A549 (cell line): Measurements from ENCODE around the gene ARHGAP42.

Source experiments
- CBX8 ChIP-seq: fragments of 200-600 bp; sonication (generic); IDR thresholded peaks from 2 replicates; pipeline ENCODE4 v1.6.1; 2016
- CHD4 ChIP-seq: fragments of 200-600 bp; sonication (generic); IDR thresholded peaks from 2 replicates; pipeline ENCODE4 v1.6.1; 2016; ENCODE audit warnings: antibody characterized with exemption, mild to moderate bottlenecking, borderline replicate concordance
- JUN ChIP-seq, 2 experiments: fragments of >200 bp; sonication (Bioruptor Twin); formaldehyde crosslinking; IDR thresholded peaks; 2 replicates in 1 of 2; 3 replicates in 1 of 2; pipeline ENCODE4 v1.6.1; 2016 to 2017
- MAFK ChIP-seq: fragments of 450-650 bp; IDR thresholded peaks from 2 replicates; pipeline ENCODE4 v1.6.1; 2014; ENCODE audit not compliant: partially characterized antibody
- RAD21 ChIP-seq, 2 experiments: fragments of >200 bp in 1 of 2; sonication (Bioruptor Twin) in 1 of 2; formaldehyde crosslinking in 1 of 2; IDR thresholded peaks in 1 of 2; conservative IDR thresholded peaks in 1 of 2; 2 replicates in 1 of 2; 3 replicates in 1 of 2; pipeline ENCODE4 v1.6.1; 2012 to 2018; ENCODE audit warnings: inconsistent platforms in 1 of 2
- TF ChIP-seq, protein P1 (sequence below): fragments of >200 bp; sonication (Bioruptor Twin); formaldehyde crosslinking; IDR thresholded peaks from 3 replicates; pipeline ENCODE4 v1.5.1; 2016

DNA sequence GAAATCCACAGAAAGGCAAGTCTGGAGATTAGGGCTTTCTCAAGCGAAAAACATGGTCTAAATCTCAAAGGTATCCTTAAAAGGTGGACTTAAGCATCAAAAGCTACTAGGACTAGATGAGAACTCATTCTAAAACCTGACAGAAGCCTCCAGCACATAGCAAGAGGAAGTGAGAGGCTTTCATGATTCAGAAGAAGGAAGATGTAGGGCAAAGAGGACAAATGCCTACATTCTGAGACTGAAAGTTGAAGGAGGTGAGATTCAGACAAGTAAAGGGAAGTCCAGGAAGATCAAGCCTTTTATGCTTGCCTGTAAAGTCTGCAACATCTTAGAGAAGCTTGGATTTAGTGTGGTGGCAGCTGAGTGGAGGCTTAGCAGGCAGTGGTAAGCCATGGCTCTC lies 343.6 kb downstream of the ARHGAP42 start:
- TF ChIP-seq, protein P1, sequence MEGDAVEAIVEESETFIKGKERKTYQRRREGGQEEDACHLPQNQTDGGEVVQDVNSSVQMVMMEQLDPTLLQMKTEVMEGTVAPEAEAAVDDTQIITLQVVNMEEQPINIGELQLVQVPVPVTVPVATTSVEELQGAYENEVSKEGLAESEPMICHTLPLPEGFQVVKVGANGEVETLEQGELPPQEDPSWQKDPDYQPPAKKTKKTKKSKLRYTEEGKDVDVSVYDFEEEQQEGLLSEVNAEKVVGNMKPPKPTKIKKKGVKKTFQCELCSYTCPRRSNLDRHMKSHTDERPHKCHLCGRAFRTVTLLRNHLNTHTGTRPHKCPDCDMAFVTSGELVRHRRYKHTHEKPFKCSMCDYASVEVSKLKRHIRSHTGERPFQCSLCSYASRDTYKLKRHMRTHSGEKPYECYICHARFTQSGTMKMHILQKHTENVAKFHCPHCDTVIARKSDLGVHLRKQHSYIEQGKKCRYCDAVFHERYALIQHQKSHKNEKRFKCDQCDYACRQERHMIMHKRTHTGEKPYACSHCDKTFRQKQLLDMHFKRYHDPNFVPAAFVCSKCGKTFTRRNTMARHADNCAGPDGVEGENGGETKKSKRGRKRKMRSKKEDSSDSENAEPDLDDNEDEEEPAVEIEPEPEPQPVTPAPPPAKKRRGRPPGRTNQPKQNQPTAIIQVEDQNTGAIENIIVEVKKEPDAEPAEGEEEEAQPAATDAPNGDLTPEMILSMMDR: no peak
- no peak for TF ChIP-seq MAFK
- no peak for TF ChIP-seq CBX8
- no peak for TF ChIP-seq CHD4
- no peak for TF ChIP-seq JUN (IDR thresholded peaks at IDR 0.05)
- no peak for TF ChIP-seq RAD21 (conservative IDR thresholded peaks at IDR 0.05 in 1 of 2, IDR thresholded peaks at IDR 0.05 in 1 of 2)
